HepG2 (cell line): Measurements from ENCODE around the gene GPR25. TPM values are rescaled to one million over a fixed set of nuclear protein-coding genes. Genes with fewer than 3 reads are reported as not detected.

Source experiments
- GATAD1 ChIP-seq: IDR thresholded peaks from 2 replicates; pipeline ENCODE4 v1.6.1; 2016; ENCODE audit warnings: missing genetic modification reagents, missing compliant biosample characterization
- HDAC2 ChIP-seq: sonication (generic); formaldehyde crosslinking; IDR thresholded peaks from 2 replicates; pipeline ENCODE4 v1.4.0; 2020; ENCODE audit warnings: missing genetic modification reagents
- KLF15 ChIP-seq: sonication (generic); formaldehyde crosslinking; IDR thresholded peaks from 2 replicates; pipeline ENCODE4 v1.8.1; 2023; ENCODE audit warnings: borderline replicate concordance, mild to moderate bottlenecking, inconsistent platforms, missing genetic modification reagents, mixed read lengths
- MIER3 ChIP-seq: IDR thresholded peaks from 2 replicates; pipeline ENCODE4 v1.6.1; 2016; ENCODE audit warnings: missing compliant biosample characterization, borderline replicate concordance
- MXD4 ChIP-seq: IDR thresholded peaks from 2 replicates; pipeline ENCODE4 v1.6.1; 2016; ENCODE audit warnings: mild to moderate bottlenecking, missing biosample characterization, missing genetic modification reagents
- NFYB ChIP-seq: sonication (generic); formaldehyde crosslinking; IDR thresholded peaks from 2 replicates; pipeline ENCODE4 v1.4.0; 2020; ENCODE audit warnings: missing genetic modification reagents
- NONO ChIP-seq, 2 experiments: fragments of 450-650 bp in 1 of 2; sonication (generic) in 1 of 2; formaldehyde crosslinking in 1 of 2; IDR thresholded peaks in 1 of 2; conservative IDR thresholded peaks in 1 of 2; 2 replicates each; pipeline versions ENCODE4 v1.6.1 to v1.8.0; 2017 to 2022; ENCODE audit warnings: mild to moderate bottlenecking in 1 of 2, missing genetic modification reagents in 1 of 2, moderate library complexity in 1 of 2
- RERE ChIP-seq: IDR thresholded peaks from 2 replicates; pipeline ENCODE4 v1.6.1; 2016; ENCODE audit warnings: low read depth, missing genetic modification reagents, missing compliant biosample characterization
- REST ChIP-seq, 2 experiments: IDR thresholded peaks; 2 replicates each; pipeline ENCODE4 v1.6.1; 2011 to 2012; ENCODE audit warnings: low read length in 2 of 2, borderline replicate concordance in 1 of 2, low read depth in 1 of 2, mild to moderate bottlenecking in 1 of 2, moderate library complexity in 1 of 2
- RFX5 ChIP-seq: IDR thresholded peaks from 2 replicates; pipeline ENCODE4 v1.6.1; 2011; ENCODE audit warnings: low read depth, low read length, improper control_type of control experiment
- TFE3 ChIP-seq: IDR thresholded peaks from 2 replicates; pipeline ENCODE4 v1.6.1; 2016
- ZNF12 ChIP-seq: sonication (generic); formaldehyde crosslinking; IDR thresholded peaks from 2 replicates; pipeline ENCODE4 v1.5.0; 2020; ENCODE audit warnings: missing genetic modification reagents
- ZNF543 ChIP-seq: sonication (generic); formaldehyde crosslinking; IDR thresholded peaks from 2 replicates; pipeline ENCODE4 v1.4.0; 2020; ENCODE audit warnings: mild to moderate bottlenecking, missing genetic modification reagents
- ZNF768 ChIP-seq: sonication (generic); formaldehyde crosslinking; IDR thresholded peaks from 2 replicates; pipeline ENCODE4 v1.4.0; 2020; ENCODE audit warnings: missing genetic modification reagents
- polyA plus RNA-seq, 8 experiments: library from polyadenylated mRNA; depleted of rRNA in 3 of 8; stranded (reverse) in 7 of 8; unstranded in 1 of 8; fragments of >200 nt; fragmentation: Illumina TruSeq in 4 of 8; extraction: Trizol in 4 of 8; gene quantifications; 2 replicates each; pipeline versions ENCODE4 v1.2.1 to v1.2.3, GENCODE V29; 2011 to 2016; ENCODE audit warnings: low read depth in 4 of 8, missing spikeins in 1 of 8, mixed read lengths in 1 of 8; ENCODE audit not compliant: insufficient read depth in 1 of 8
- total RNA-seq, 5 experiments: library from RNA; depleted of rRNA; stranded (reverse); fragments of >200 nt; fragmentation: Illumina TruSeq; extraction: Trizol; gene quantifications; 2 replicates each; pipeline ENCODE4 v1.2.3, GENCODE V29; 2016; ENCODE audit warnings: low read depth in 1 of 5

Gene GPR25
- total and polyA plus RNA-seq, 2 of the 13 experiments (the other 11 are each of a cell fraction or from before 2014, with no cell fraction given), result not detected

- TF ChIP-seq REST (IDR thresholded peaks at IDR 0.05; ENCODE audit: borderline replicate concordance in 1 of 2, low read depth in 1 of 2, low read length in 2 of 2), result peak in 1 of 2 experiments; percentile 45; a peak in 1 of 4 replicates
- TF ChIP-seq NFYB, result peak; percentile 32; the same call in 1 of the 2 replicates
- no peak for TF ChIP-seq MXD4 (CRISPR knock-in tag)
- peak; percentile 57; the same call in 1 of the 2 replicates for TF ChIP-seq TFE3 (CRISPR knock-in tag)
- TF ChIP-seq NONO (IDR thresholded peaks at IDR 0.05), result no peak
- peak; percentile 94 for TF ChIP-seq NONO (CRISPR knock-in tag; conservative IDR thresholded peaks at IDR 0.05)
- no peak for TF ChIP-seq ZNF543 (CRISPR knock-in tag)
- TF ChIP-seq MIER3 (CRISPR knock-in tag), result peak; percentile 73; the same call in 1 of the 2 replicates
- peak; percentile 60; the same call in 1 of the 2 replicates for TF ChIP-seq ZNF12 (CRISPR knock-in tag)
- peak; percentile 47; the same call in 1 of the 2 replicates for TF ChIP-seq KLF15 (CRISPR knock-in tag)
- peak; percentile 67; the same call in 1 of the 2 replicates for TF ChIP-seq RERE (CRISPR knock-in tag)
- no peak for TF ChIP-seq RFX5
- TF ChIP-seq HDAC2 (CRISPR knock-in tag), result peak; percentile 95
- peak; percentile 22; the same call in 1 of the 2 replicates for TF ChIP-seq ZNF768 (CRISPR knock-in tag)
- TF ChIP-seq GATAD1 (CRISPR knock-in tag), result peak; percentile 45; the same call in 1 of the 2 replicates
Measured at GRCh38 chr1:200896531-200897196, 23.9 kb downstream of the GPR25 start (continued).
